Panc1 (cell line): ENCODE results near the gene CFLAR. TPM values are rescaled to one million over a fixed set of nuclear protein-coding genes. Genes with fewer than 3 reads are reported as not detected.

ENCODE experiments used
- ATAC-seq: fragments of 200-7000 bp; cut with Tn5 transposase; 2 replicates; pipeline ENCODE4 v1.9.1; 2020; ENCODE audit warnings: mild to moderate bottlenecking, moderate library complexity
- BruUV-seq: library from RNA; stranded (reverse); fragments of 400-500 nt; replicated peaks from 2 replicates; lab custom pipeline; 2021; lab: Mats Ljungman, UMichigan
- CTCF ChIA-PET: fragments of 300-600 bp; sonication (Branson Sonifier 250); formaldehyde crosslinking; loops from one replicate; lab custom pipeline; 2022; ENCODE audit warnings: antibody characterized with exemption; lab: Charles Lee
- POLR2A ChIA-PET: fragments of 300-600 bp; sonication (Branson Sonifier 250); formaldehyde crosslinking; loops from one replicate; lab custom pipeline; 2022; ENCODE audit warnings: antibody characterized with exemption; lab: Charles Lee
- DNase-seq: peaks from one replicate; pipeline ENCODE4 v3.0.0-alpha.2; 2010; ENCODE audit warnings: low read depth, low spot score
- H3K27ac ChIP-seq: 2 replicates; pipeline ENCODE4 v1.5.1; 2011; ENCODE audit warnings: mild to moderate bottlenecking, low read length, inconsistent platforms
- H3K27me3 ChIP-seq: fragments of 200-500 bp; sonication (Bioruptor generic); 2 replicates; pipeline ENCODE4 v1.6.0; 2014; ENCODE audit warnings: low read length, inconsistent platforms; ENCODE audit not compliant: control insufficient read depth, insufficient read depth
- H3K36me3 ChIP-seq: fragments of 200-500 bp; sonication (Bioruptor generic); 2 replicates; pipeline ENCODE4 v1.5.1; 2014; ENCODE audit warnings: inconsistent platforms, mild to moderate bottlenecking, low read length, moderate library complexity; ENCODE audit not compliant: control insufficient read depth, insufficient read depth
- H3K4me1 ChIP-seq: 2 replicates; pipeline ENCODE4 v1.5.1; 2011; ENCODE audit warnings: inconsistent platforms, mild to moderate bottlenecking, low read length, moderate library complexity; ENCODE audit not compliant: control insufficient read depth, insufficient read depth
- H3K4me3 ChIP-seq, 2 experiments: 2 replicates each; pipeline ENCODE4 v1.5.1; 2011 to 2012; ENCODE audit warnings: low read depth in 2 of 2, low read length in 2 of 2, mild to moderate bottlenecking in 2 of 2, inconsistent platforms in 1 of 2, moderate library complexity in 1 of 2
- H3K9me3 ChIP-seq: fragments of 200-500 bp; sonication (Bioruptor generic); 2 replicates; pipeline ENCODE4 v1.5.1; 2014; ENCODE audit warnings: low read depth, mild to moderate bottlenecking, inconsistent platforms, low read length, moderate library complexity; ENCODE audit not compliant: control insufficient read depth, insufficient read depth
- POLR2AphosphoS5 ChIP-seq: IDR thresholded peaks from 2 replicates; pipeline ENCODE4 v1.6.1; 2012; ENCODE audit warnings: mild to moderate bottlenecking, low read depth, low read length, moderate library complexity
- REST ChIP-seq, 2 experiments: IDR thresholded peaks; 2 replicates each; pipeline ENCODE4 v1.6.1; 2011 to 2012; ENCODE audit warnings: low read depth in 2 of 2, control low read depth in 1 of 2, low read length in 1 of 2, mild to moderate bottlenecking in 1 of 2, moderate library complexity in 1 of 2; ENCODE audit not compliant: insufficient read depth in 1 of 2
- SIN3A ChIP-seq: IDR thresholded peaks from 2 replicates; pipeline ENCODE4 v1.6.1; 2012; ENCODE audit warnings: low read depth, mild to moderate bottlenecking, low read length, moderate library complexity, borderline replicate concordance; ENCODE audit not compliant: insufficient read depth
- TCF7L2 ChIP-seq: IDR thresholded peaks from 2 replicates; pipeline ENCODE4 v1.6.1; 2011; ENCODE audit warnings: mild to moderate bottlenecking, low read depth, low read length, inconsistent platforms
- in situ Hi-C: cut with HindIII; loops from 2 replicates; pipeline ENCODE4 v1.10.0; 2016; ENCODE audit warnings: low sequenced_read_pairs, low pct_unique_long_range_greater_than_20kb
- intact Hi-C: fragments of 100-400 bp; cut with micrococcal nuclease; formaldehyde crosslinking; loops from one replicate; pipeline ENCODE4 v1.10.0; 2022; ENCODE audit not compliant: unreplicated experiment
- total RNA-seq: library from RNA; stranded (reverse); gene quantifications from one replicate; pipeline ENCODE4 v1.2.1, GENCODE V29; 2021; ENCODE audit not compliant: unreplicated experiment
- TF ChIP-seq, protein P1 (sequence below): fragments of 450-650 bp; IDR thresholded peaks from 2 replicates; pipeline ENCODE4 v1.5.1; 2017; ENCODE audit warnings: mild to moderate bottlenecking

CFLAR gene
- total RNA-seq, 1 experiment from 2014 or later: 46.3 TPM

DNA sequence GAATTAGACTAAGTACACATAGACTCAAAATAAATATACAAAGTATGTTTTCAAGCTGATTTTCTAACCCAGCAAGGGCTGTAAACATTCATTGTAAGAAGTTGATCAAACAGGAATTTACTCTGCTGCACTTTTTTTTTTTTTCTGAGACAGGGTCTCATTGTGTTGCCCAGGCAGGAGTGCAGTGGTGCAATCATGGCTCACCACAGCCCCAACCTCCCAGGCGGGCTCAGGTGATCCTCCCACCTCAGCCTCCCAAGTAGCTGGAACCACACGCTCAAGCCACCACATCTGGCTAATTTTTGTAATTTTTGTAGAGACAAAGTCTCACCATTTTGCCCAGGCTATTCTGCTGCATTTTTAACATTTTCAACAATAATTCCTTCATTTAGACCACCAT is 8.3 kb upstream of the CFLAR start:
- Histone ChIP-seq H3K9me3 (no peaks in the 10 kb centered on the region), H3K4me3 (no peak overlapping the region), H3K36me3 (no peaks in the 10 kb centered on the region), H3K4me1 (no peaks in the 10 kb centered on the region), H3K27me3 (no peaks in the 10 kb centered on the region), H3K27ac (no peak overlapping the region)
- intact Hi-C loops: no loop called here
- ChIA-PET CTCF (no interaction called here), POLR2A (interaction anchor here (0.6 kb wide), 2 partner anchors 145 to 200 kb away, joined by 3 to 8 read pairs; no protein-coding TSS in a partner anchor)
- no TSS peak for BruUV-seq
- TF ChIP-seq TCF7L2 (no peak), SIN3A (no peak), POLR2AphosphoS5 (no peak), REST (IDR thresholded peaks at IDR 0.05; ENCODE audit: insufficient read depth in 1 of 2, low read depth in 2 of 2, low read length in 1 of 2) (no peak)
- TF ChIP-seq, protein P1, sequence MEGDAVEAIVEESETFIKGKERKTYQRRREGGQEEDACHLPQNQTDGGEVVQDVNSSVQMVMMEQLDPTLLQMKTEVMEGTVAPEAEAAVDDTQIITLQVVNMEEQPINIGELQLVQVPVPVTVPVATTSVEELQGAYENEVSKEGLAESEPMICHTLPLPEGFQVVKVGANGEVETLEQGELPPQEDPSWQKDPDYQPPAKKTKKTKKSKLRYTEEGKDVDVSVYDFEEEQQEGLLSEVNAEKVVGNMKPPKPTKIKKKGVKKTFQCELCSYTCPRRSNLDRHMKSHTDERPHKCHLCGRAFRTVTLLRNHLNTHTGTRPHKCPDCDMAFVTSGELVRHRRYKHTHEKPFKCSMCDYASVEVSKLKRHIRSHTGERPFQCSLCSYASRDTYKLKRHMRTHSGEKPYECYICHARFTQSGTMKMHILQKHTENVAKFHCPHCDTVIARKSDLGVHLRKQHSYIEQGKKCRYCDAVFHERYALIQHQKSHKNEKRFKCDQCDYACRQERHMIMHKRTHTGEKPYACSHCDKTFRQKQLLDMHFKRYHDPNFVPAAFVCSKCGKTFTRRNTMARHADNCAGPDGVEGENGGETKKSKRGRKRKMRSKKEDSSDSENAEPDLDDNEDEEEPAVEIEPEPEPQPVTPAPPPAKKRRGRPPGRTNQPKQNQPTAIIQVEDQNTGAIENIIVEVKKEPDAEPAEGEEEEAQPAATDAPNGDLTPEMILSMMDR: no peak
- ATAC-seq: no peak
- in situ Hi-C loops: no loop called here
- no peak for DNase-seq

DNA sequence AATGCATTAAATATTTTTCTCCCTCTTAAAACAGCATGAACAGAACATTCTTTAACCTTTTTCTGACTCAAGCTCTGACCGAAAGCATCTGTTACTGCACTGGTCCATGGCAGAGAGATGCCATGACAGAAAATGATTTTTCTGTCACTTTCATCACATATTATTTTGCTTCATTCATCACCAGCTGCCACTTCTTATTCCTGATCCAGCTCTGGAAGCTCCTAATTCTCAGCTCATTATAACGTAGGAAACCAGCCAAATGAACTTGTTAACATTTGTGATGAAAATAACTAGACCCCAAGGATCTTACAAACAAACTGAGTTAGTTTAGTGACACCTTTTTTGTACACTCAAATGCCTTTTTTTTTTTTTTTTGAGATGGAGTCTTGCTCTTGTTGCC is 7.6 kb upstream of the CFLAR start:
- Histone ChIP-seq H3K27me3 (no peaks in the 10 kb centered on the region), H3K9me3 (no peaks in the 10 kb centered on the region), H3K4me1 (no peaks in the 10 kb centered on the region), H3K4me3 (no peak overlapping the region), H3K27ac (no peak overlapping the region), H3K36me3 (no peaks in the 10 kb centered on the region)
- ATAC-seq (no peak), DNase-seq (no peak)
- ChIA-PET CTCF (interaction anchor here (0.6 kb wide), 1 partner anchor 202 kb away, joined by 3 read pairs; no protein-coding TSS in a partner anchor), POLR2A (no interaction called here)
- no peak for TF ChIP-seq POLR2AphosphoS5
- TF ChIP-seq, protein P1: no peak
- no peak for TF ChIP-seq TCF7L2
- TF ChIP-seq SIN3A: no peak
- TF ChIP-seq REST (IDR thresholded peaks at IDR 0.05; ENCODE audit: insufficient read depth in 1 of 2, low read depth in 2 of 2, low read length in 1 of 2): no peak
- intact Hi-C loops (no loop called here), in situ Hi-C loops (no loop called here)
- BruUV-seq: no TSS peak
